GM21529 (cell line): ENCODE data around the gene NEUROG2.
A peak's percentile ranks its signal among the peaks of the same experiment; 100 is the strongest.
"Not testable (repeated sequence)": the region's sequence is repeated elsewhere in the genome, so short reads cannot be mapped to it uniquely, and the experiment has no call there.

Source experiments
- ATAC-seq: cut with Tn5 transposase; IDR thresholded peaks from one replicate; pipeline ENCODE4 v1.9.1; 2021; ENCODE audit not compliant: unreplicated experiment

Gene NEUROG2

GRCh38 chr4:112516066-112516470, at the start of gene NEUROG2:
Gene NEUROG2, minus strand, starts transcription at chr4:112516180. Its CDS starts 705 bp downstream, at chr4:112515475.
- ATAC-seq, result no peak

GRCh38 chr4:112564706-112565270, 48.8 kb upstream of the NEUROG2 start:
- no peak for ATAC-seq

DNA sequence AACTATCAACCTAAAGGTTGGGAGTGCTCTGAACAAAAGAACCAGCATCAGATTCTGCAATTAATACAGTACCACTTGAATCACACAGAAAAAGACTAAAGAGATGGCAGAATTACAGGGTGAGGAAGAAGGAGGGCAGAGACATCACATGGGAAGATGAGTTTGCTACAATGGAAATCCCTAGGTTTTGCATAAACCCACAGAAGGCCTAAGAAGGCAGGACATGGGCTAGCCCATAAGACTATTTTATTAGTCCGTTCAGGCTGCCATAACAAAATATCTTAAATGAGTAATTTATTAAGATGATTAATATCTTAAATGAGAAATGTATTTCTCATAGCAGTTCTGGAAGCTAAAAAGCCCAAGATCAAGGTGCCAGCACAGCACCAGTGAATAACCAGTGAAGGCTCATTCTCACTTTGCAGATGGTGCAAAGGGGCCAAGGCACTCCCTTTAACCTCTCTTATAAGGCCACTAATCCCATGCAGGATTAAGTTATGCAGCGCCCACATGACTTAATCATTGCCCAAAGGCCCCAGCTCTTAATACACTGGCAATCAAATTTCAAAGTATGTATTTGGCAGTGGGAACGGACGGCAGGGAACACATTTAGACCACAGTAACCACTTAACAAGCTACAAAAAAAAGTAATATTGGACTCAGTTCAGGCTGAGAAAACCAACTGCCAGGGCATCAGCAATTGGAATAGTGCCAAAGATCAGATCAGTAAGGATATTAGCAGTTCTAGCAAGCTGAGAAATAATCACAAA, 47.6 kb upstream of the NEUROG2 start:
- ATAC-seq, result no peak

GRCh38 chr4:112562254-112562879, 46.4 kb upstream of the NEUROG2 start:
- no peak for ATAC-seq

DNA sequence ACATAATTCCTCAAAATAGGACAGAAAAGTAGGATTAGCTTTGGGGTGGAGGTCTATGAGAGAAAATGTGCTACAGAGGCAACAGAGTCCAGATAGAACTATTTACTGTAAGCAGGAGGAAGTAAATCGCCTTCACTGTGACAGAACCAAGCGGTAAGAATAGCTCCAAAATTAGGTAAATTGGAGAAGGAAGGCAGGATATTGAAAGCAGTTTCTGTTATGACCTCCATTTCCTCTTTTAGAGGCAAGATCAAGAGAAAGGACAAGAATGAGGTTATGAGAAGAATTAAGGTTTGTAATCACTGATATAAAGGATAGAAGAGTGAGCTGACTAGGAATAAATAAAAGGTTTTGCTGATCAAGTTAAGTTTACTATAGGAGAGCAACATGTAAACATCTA, 44.1 kb upstream of the NEUROG2 start:
- no peak for ATAC-seq

- ATAC-seq, result no peak
Observed at GRCh38 chr4:112559053-112559452, 43.1 kb upstream of the NEUROG2 start.

DNA sequence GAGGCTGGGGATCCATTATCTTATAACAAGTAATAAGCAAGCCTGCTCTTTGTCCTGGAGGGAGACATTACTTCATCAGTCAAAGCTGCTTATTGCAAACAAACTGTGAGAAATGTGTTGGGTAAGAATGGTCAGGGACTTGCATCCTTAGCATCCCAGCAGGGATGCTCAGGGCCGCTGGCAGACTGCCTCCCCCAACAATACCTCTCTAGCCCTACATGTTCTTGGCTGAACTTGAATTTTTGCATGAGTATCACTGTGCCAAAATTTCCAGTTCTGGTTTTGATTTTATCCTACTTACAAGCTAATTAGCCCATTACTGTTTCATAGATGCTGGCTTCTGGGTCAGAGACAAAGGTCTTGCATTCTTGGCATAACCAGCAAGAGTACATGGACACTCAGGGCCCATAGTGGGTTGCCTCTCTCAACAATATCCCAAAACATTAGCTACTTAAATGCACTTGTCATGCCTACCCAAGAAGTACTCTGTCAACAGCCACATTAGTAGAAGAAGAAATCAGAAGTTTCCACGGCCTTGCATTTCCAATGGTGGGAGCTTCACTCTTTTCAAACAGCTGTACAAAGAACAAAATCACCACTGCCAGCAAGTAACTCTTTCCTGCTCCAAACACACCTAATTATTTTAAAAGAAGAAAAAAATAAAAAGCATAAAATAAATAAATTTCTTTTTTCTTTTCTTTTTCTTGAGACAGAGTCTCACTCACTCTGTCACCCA, 41.9 kb upstream of the NEUROG2 start:
- ATAC-seq, result no peak

- not testable (repeated sequence) for ATAC-seq
Observed at GRCh38 chr4:112554271-112554670, 38.3 kb upstream of the NEUROG2 start.

GRCh38 chr4:112552668-112553067, 36.7 kb upstream of the NEUROG2 start:
- no peak for ATAC-seq

GRCh38 chr4:112550728-112551127, 34.7 kb upstream of the NEUROG2 start:
- no peak for ATAC-seq

DNA sequence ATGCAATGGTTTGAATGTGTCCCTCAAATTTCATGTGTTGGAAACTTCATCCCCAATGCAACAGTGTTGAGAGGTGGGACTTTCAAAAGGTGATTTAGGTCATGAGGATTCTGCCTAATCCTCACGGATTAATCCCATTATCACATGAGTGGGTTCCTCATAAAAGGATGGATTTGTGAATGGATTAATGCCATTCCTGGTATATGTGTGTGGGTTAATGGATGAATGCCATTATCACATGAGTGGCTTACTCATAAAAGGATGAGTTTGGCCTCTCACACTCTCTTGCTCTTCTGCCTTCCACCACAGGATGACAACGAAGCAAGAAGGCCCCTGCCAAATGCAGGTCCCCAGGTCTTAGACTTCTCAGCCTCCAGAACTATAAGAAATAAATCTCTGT, 30.5 kb upstream of the NEUROG2 start:
- ATAC-seq, result no peak

DNA sequence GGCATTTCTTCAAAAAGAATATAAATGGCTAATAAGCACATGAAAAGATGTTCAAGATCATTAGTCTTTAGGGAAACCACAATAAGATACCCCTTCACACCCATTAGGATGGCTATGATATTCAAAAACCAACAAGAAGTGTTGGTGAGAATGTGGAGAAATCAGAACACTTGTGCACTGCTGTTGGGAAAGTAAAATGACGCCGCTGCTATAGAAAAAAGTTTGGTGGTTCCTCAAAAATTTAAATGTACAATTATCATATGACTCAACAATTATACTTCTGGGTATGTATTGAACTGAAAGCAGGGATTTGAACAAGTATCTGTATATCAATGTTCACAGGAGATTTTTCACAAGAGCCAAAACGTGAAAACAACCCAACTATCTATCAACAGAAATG, 29.4 kb upstream of the NEUROG2 start:
- no peak for ATAC-seq

DNA sequence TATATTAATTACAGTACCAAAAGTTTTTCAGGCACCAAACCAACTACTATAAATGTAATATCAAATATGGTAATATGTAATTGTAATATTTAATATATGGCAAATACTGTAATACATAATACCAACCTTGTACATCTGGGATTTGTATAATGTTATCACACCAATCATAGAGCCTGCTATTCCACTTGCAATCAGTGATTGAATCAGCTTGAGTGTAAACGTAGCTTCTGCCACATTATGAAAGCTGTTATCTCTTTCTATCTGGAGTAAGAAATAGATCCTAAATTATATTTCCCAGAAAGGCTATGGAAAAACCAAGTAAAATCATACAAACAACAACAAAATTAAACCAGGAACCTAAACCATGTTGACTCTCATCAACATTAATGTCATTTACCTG, 24.7 kb upstream of the NEUROG2 start:
- ATAC-seq, result no peak

DNA sequence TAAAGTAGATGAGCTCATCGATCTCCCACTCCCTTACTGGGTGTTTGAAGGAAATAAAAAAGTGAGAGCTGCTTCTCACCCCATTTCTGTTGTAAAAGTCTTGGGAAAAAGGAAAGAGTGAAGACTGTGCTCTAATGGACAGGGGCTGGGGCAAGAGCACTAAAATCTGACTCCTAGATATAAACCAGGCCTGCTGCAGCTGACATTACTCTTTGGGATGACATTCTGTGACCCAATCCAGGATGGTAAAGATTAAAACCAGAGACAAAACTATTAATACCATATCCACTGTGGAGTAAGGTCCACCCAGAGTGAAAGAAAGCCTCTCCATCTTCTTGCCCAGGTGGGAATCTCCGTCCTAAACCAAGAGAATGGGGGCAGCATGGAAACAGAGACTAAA, 20.1 kb upstream of the NEUROG2 start:
- ATAC-seq, result no peak

GRCh38 chr4:112532267-112532666, 16.3 kb upstream of the NEUROG2 start:
- ATAC-seq, result no peak

- ATAC-seq, result no peak
Observed at GRCh38 chr4:112531146-112531545, 15.2 kb upstream of the NEUROG2 start.

GRCh38 chr4:112526061-112526460, 10.1 kb upstream of the NEUROG2 start:
- ATAC-seq, result no peak

DNA sequence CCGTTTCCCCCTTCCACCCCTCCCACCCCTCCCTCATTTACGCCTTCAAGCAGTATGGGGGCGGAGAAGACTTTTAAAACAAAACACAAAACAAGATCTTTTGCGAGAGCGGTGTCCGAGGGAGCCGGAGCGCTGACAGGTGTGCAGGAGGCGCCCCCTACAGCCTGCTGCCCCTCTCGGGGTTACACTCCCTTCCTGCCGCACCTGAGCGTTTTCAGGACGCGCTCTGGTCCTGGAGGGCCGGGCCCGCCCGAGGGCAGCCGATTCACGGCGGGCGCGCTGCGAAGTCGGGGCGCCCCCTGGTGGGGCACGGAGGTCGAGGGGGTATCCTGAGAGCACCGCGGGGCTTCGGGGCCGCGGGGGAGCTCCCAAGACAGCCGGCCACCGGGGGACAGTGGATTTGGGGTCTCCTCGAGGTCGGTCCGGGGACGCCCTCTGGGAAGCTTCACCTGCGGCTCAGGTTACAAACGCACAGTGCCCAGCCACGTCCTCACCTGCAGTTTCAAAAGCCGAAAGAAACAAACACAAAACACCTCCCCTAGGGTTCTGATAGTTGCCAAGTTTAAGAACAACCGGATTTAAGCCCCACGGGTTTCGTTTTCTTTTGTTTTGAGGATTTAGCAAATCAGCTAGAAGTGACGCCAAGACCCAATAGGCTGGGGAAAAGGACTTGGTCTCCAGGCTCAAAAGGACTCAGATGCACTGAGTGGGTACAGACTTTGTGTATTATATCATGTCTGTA, 8.0 kb upstream of the NEUROG2 start:
- ATAC-seq, result peak; percentile 79

DNA sequence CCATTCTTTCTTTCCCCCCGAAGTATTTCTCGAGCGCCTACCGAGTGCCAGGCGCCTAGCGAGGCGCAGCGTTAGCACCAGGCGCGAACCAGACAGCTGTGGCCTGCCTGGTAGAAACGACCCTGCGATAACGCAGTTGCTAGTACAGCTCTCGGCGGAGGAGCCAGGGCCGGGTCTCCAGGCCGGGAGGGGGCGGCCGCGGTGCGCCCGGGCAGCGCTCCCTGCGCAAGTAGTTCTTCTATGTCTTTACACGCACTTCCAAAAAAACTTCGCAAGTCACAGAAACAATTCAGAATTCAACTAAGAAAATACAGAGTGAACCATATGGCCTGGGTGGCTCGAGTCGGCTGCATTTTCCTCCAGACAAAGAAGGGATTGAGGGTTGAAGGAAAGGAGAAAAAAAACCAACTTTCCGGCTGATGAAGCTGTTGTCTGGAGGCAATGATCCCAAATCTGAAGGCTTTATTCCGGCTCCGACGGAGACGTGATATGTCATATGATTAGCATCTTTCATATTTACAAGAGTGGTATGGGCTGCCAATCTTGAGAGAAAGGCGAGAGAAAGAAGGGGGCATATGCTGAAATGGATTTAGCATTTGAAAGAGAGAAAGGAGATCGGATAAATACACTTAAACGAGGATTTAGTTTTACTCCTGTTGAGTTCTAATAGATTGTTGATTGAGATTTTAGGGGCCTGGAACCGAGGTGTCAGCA, 7.2 kb upstream of the NEUROG2 start:
- peak; percentile 38 for ATAC-seq

DNA sequence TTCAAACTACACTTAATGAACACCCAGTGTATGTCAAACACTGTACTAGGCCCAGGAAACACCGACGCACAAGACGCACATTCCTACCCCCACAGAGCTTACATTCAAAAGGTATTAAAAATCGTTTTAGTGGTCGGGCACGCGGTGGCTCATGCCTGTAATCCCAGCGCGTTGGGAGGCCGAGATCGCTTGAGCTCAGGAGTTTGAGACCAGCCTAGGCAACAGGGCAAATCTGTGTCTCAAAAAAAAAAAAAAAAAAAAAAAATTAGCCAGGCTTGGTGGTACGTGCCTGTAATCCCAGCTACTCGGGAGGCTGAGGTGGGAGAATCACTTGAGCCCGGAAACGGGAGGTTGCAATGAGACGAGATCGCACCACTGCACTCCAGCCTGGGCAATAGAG, 6.5 kb upstream of the NEUROG2 start:
- not testable (repeated sequence) for ATAC-seq
